Measurements from ENCODE around the gene GMIP. TPM values are rescaled to one million over a fixed set of nuclear protein-coding genes. Genes with fewer than 3 reads are reported as not detected.
"Not testable (repeated sequence)": the region's sequence is repeated elsewhere in the genome, so short reads cannot be mapped to it uniquely, and the experiment has no call there.

The GMIP gene
- total RNA-seq, result 10 to 100 TPM in 4 of 5 donors, 1 to 10 TPM in 1; 5.3 to 96.2 (median 35.0) TPM
- polyA plus RNA-seq, result 10 to 100 TPM in 2 of 3 donors, 1 to 10 TPM in 1; 5.2 to 11.9 (median 10.3) TPM
- long read RNA-seq, donor 1, partial matches to known transcripts, result 0 of 1 reads
- long read RNA-seq, donor 1, other reads (novel, unspliced or antisense), result 0 of 1 reads
- long read RNA-seq, donor 2, result 0 reads
- long read RNA-seq, donor 3, result 0 reads
- long read RNA-seq, donor 4, result 0 reads
- long read RNA-seq, donor 5, result 0 reads
- long read RNA-seq, donor 6, partial matches to known transcripts, result 0 of 1 reads
- long read RNA-seq, donor 6, other reads (novel, unspliced or antisense), result 0 of 1 reads
- long read RNA-seq, donor 7, result 0 reads
- long read RNA-seq, donor 8, result 0 reads
- long read RNA-seq, donor 9, result 0 reads
- long read RNA-seq, donor 10, result 0 reads

GRCh38 chr19:19643158-19644053, at the start of gene GMIP:
TSS of gene GMIP (minus strand) at chr19:19643657. CDS start at chr19:19643529, 128 bp downstream.
- intact Hi-C loops (cut with DNase I; ENCODE audit: low total_unique reads), result loop anchor here (5.0 kb wide), 1 partner anchor 106 kb away; the partner anchor contains the start of gene CILP2
- Histone ChIP-seq H3K36me3 (peaks cover 33 to 73% (median 55%) of the 10 kb centered on the region in 4 donors), H3K9me3 (no peaks in the 10 kb centered on the region), H3K4me3 (peak within 1 kb of the TSS; percentile 63 to 87 (median 80)), H3K4me1 (peaks cover 8 to 24% (median 20%) of the 10 kb centered on the region in 4 donors), H3K27me3 (no peaks in the 10 kb centered on the region), H3K27ac (peak within 1 kb of the TSS; percentile 73 to 91 (median 86))
- WGBS, 5 donors, result 0 to 1% (median 0%) methylated on average over 34 to 50 of the region's 50 CpGs
- peak; percentile 88 to 94 for DNase-seq
- TF ChIP-seq POLR2A (IDR thresholded peaks at IDR 0.05) (no peak), POLR2AphosphoS5 (IDR thresholded peaks at IDR 0.05) (peak in 1 of 3 donors; percentile 49), EP300 (IDR thresholded peaks at IDR 0.05) (no peak), CTCF (IDR thresholded peaks at IDR 0.05) (peak in 4 of 7 experiments; percentile 72 to 93 (median 86))

GRCh38 chr19:19691683-19692082, 48.2 kb upstream of the GMIP start:
- Histone ChIP-seq H3K9me3 (peaks cover 0 to 58% (median 26%) of the 10 kb centered on the region in 4 donors), H3K27me3 (no peaks in the 10 kb centered on the region), H3K36me3 (no peaks in the 10 kb centered on the region), H3K4me1 (no peaks in the 10 kb centered on the region), H3K4me3 (no peak overlapping the region), H3K27ac (no peak overlapping the region)
- 82 to 94% (median 87%) methylated on average over 10 of the region's 10 CpGs for WGBS, 5 donors
- TF ChIP-seq POLR2A (IDR thresholded peaks at IDR 0.05), result no peak
- TF ChIP-seq POLR2AphosphoS5 (IDR thresholded peaks at IDR 0.05), result no peak
- intact Hi-C loops (cut with DNase I; ENCODE audit: low total_unique reads), result no loop called here
- DNase-seq, result no peak

- intact Hi-C loops (cut with DNase I; ENCODE audit: low total_unique reads); DNase-seq; H3K27me3 ChIP-seq; H3K4me1 ChIP-seq; H3K36me3 ChIP-seq; H3K4me3 ChIP-seq; H3K27ac ChIP-seq: not testable (repeated sequence)
- WGBS, 5 donors, result 97 to 99% (median 97%) methylated on average over 9 to 10 of the region's 10 CpGs
- peaks cover 14 to 58% (median 35%) of the 10 kb centered on the region in 4 donors for H3K9me3 ChIP-seq
Measured at GRCh38 chr19:19689023-19689422, 45.6 kb upstream of the GMIP start.

GRCh38 chr19:19687090-19687489, 43.6 kb upstream of the GMIP start:
- H3K36me3 ChIP-seq, result peaks cover 0 to 19% (median under 1%) of the 10 kb centered on the region in 4 donors
- peaks cover 14 to 75% (median 43%) of the 10 kb centered on the region in 4 donors for H3K9me3 ChIP-seq
- H3K27me3 ChIP-seq, result no peaks in the 10 kb centered on the region
- intact Hi-C loops (cut with DNase I; ENCODE audit: low total_unique reads), result no loop called here
- DNase-seq, result no peak
- TF ChIP-seq EP300 (IDR thresholded peaks at IDR 0.05) (no peak), CTCF (IDR thresholded peaks at IDR 0.05) (no peak), POLR2AphosphoS5 (IDR thresholded peaks at IDR 0.05) (no peak), POLR2A (IDR thresholded peaks at IDR 0.05) (no peak)
- no peak overlapping the region for H3K27ac ChIP-seq
- WGBS, 5 donors, result 92 to 98% (median 95%) methylated on average over 3 of the region's 3 CpGs
- H3K4me3 ChIP-seq, result no peak overlapping the region
- H3K4me1 ChIP-seq, result no peaks in the 10 kb centered on the region

- intact Hi-C loops (cut with DNase I; ENCODE audit: low total_unique reads), result no loop called here
- WGBS, 5 donors, result 95 to 99% (median 96%) methylated on average over 6 of the region's 6 CpGs
- DNase-seq, result no peak
- Histone ChIP-seq H3K4me3 (no peak overlapping the region), H3K9me3 (peaks cover 14 to 74% (median 44%) of the 10 kb centered on the region in 4 donors), H3K27me3 (no peaks in the 10 kb centered on the region), H3K4me1 (no peaks in the 10 kb centered on the region), H3K27ac (no peak overlapping the region), H3K36me3 (peaks cover 0 to 24% (median 2%) of the 10 kb centered on the region in 4 donors)
- TF ChIP-seq POLR2AphosphoS5 (IDR thresholded peaks at IDR 0.05) (no peak), EP300 (IDR thresholded peaks at IDR 0.05) (no peak), POLR2A (IDR thresholded peaks at IDR 0.05) (no peak), CTCF (IDR thresholded peaks at IDR 0.05) (no peak)
Measured at GRCh38 chr19:19686580-19686979, 43.1 kb upstream of the GMIP start.

- H3K27ac ChIP-seq; intact Hi-C loops (cut with DNase I; ENCODE audit: low total_unique reads); DNase-seq; H3K27me3 ChIP-seq; H3K4me1 ChIP-seq; H3K4me3 ChIP-seq: not testable (repeated sequence)
- WGBS, 5 donors, result 96 to 99% (median 97%) methylated on average over 15 of the region's 15 CpGs
- H3K36me3 ChIP-seq, result peaks cover 0 to 29% (median 6%) of the 10 kb centered on the region in 4 donors
- H3K9me3 ChIP-seq, result peaks cover 14 to 74% (median 46%) of the 10 kb centered on the region in 4 donors
Measured at GRCh38 chr19:19686119-19686518, 42.7 kb upstream of the GMIP start.
